Measurements from ENCODE around the gene CAPZA1. TPM values are rescaled to one million over a fixed set of nuclear protein-coding genes. Genes with fewer than 3 reads are reported as not detected.

Gene CAPZA1
- total and polyA plus RNA-seq, 7 donors = 14.8 to 73.3 (median 35.0) TPM

GRCh38 chr1:112688781-112689193, 69.2 kb downstream of the CAPZA1 start:
- H3K4me1 ChIP-seq = peaks cover 5% of the 10 kb centered on the region
- intact Hi-C loops (cut with DNase I) = no loop called here
- ATAC-seq (peak in 3 of 4 donors; percentile 30 to 65 (median 31)), DNase-seq (peak in 1 of 2 donors; percentile 64)
- H3K9me3 ChIP-seq = no peaks in the 10 kb centered on the region
- 44 to 55% (median 46%) methylated on average over 13 of the region's 13 CpGs for WGBS, 3 donors
- H3K27me3 ChIP-seq (ENCODE audit: insufficient read depth in 3 of 3, low read length in 2 of 3) = no peaks in the 10 kb centered on the region
- H3K27ac ChIP-seq = peak overlapping the region; percentile 30
- H3K4me3 ChIP-seq = no peak overlapping the region
- peaks cover 0 to 38% of the 10 kb centered on the region in 2 donors for H3K36me3 ChIP-seq (ENCODE audit: insufficient read depth in 1 of 2, low read depth in 1 of 2)
- TF ChIP-seq, protein P1, sequence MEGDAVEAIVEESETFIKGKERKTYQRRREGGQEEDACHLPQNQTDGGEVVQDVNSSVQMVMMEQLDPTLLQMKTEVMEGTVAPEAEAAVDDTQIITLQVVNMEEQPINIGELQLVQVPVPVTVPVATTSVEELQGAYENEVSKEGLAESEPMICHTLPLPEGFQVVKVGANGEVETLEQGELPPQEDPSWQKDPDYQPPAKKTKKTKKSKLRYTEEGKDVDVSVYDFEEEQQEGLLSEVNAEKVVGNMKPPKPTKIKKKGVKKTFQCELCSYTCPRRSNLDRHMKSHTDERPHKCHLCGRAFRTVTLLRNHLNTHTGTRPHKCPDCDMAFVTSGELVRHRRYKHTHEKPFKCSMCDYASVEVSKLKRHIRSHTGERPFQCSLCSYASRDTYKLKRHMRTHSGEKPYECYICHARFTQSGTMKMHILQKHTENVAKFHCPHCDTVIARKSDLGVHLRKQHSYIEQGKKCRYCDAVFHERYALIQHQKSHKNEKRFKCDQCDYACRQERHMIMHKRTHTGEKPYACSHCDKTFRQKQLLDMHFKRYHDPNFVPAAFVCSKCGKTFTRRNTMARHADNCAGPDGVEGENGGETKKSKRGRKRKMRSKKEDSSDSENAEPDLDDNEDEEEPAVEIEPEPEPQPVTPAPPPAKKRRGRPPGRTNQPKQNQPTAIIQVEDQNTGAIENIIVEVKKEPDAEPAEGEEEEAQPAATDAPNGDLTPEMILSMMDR (IDR thresholded peaks at IDR 0.05) = no peak

- TF ChIP-seq, protein P1 (IDR thresholded peaks at IDR 0.05) = no peak
- DNase-seq (no peak), ATAC-seq (no peak)
- WGBS, 3 donors = 77 to 95% (median 87%) methylated on average over 8 to 9 of the region's 9 CpGs
- H3K36me3 ChIP-seq (ENCODE audit: insufficient read depth in 1 of 2, low read depth in 1 of 2) = peaks cover 0 to 42% of the 10 kb centered on the region in 2 donors
- peaks cover 5% of the 10 kb centered on the region for H3K4me1 ChIP-seq
- no peaks in the 10 kb centered on the region for H3K27me3 ChIP-seq (ENCODE audit: insufficient read depth in 3 of 3, low read length in 2 of 3)
- no peak overlapping the region for H3K4me3 ChIP-seq
- no peaks in the 10 kb centered on the region for H3K9me3 ChIP-seq
- no peak overlapping the region for H3K27ac ChIP-seq
- intact Hi-C loops (cut with DNase I) = no loop called here
These were observed 69.7 kb downstream of the CAPZA1 start for GRCh38 chr1:112689196-112689841.

GRCh38 chr1:112689842-112690237, 70.2 kb downstream of the CAPZA1 start:
- no peaks in the 10 kb centered on the region for H3K9me3 ChIP-seq
- DNase-seq (no peak), ATAC-seq (no peak)
- TF ChIP-seq, protein P1 (IDR thresholded peaks at IDR 0.05) = no peak
- WGBS, 3 donors = 87 to 96% (median 88%) methylated on average over 11 of the region's 11 CpGs
- peaks cover 0 to 46% of the 10 kb centered on the region in 2 donors for H3K36me3 ChIP-seq (ENCODE audit: insufficient read depth in 1 of 2, low read depth in 1 of 2)
- H3K27me3 ChIP-seq (ENCODE audit: insufficient read depth in 3 of 3, low read length in 2 of 3) = no peaks in the 10 kb centered on the region
- peaks cover 5% of the 10 kb centered on the region for H3K4me1 ChIP-seq
- intact Hi-C loops (cut with DNase I) = no loop called here
- no peak overlapping the region for H3K4me3 ChIP-seq
- no peak overlapping the region for H3K27ac ChIP-seq

DNA sequence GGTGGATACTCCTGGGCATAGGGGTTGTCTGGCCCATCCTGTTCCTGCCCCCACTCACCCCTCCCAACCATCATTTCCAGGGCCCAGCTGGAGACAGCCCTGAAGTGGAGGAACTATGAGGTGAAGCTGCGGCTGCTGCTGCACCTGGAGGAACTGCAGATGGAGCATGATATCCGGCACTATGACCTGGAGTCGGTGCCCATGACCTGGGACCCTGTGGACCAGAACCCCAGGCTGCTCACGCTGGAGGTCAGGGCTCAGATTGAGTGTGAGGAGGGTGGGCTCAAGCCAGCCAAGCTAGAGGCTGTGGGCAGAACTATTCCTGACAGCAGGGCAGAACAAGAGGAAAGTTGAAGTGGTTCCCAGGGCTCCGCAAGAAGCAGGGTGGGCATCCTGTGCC, 73.0 kb downstream of the CAPZA1 start:
- ATAC-seq (no peak), DNase-seq (no peak)
- Histone ChIP-seq H3K4me1 (peaks cover 5% of the 10 kb centered on the region), H3K27ac (no peak overlapping the region), H3K36me3 (ENCODE audit: insufficient read depth in 1 of 2, low read depth in 1 of 2) (peaks cover 0 to 58% of the 10 kb centered on the region in 2 donors), H3K27me3 (ENCODE audit: insufficient read depth in 3 of 3, low read length in 2 of 3) (no peaks in the 10 kb centered on the region), H3K4me3 (no peak overlapping the region), H3K9me3 (no peaks in the 10 kb centered on the region)
- TF ChIP-seq, protein P1 (IDR thresholded peaks at IDR 0.05) = no peak
- intact Hi-C loops (cut with DNase I) = no loop called here
- WGBS, 3 donors = 92 to 93% (median 93%) methylated on average over 5 of the region's 5 CpGs

DNA sequence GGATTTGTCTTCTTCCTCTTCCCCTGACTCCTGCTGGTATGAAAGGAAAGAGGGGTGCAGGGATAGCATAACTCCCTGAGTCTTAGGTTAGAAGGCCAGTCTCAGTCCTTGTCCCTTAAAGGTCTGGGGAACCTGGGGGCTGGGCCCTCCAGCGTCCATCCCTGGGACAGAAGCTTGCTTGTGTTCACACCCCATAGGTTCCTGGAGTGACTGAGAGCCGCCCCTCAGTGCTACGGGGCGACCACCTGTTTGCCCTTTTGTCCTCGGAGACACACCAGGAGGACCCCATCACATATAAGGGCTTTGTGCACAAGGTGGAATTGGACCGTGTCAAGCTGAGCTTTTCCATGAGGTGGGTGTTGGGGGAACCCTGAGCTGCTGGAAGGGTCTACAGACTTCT, 74.2 kb downstream of the CAPZA1 start:
- intact Hi-C loops (cut with DNase I) = no loop called here
- Histone ChIP-seq H3K27ac (no peak overlapping the region), H3K4me3 (no peak overlapping the region), H3K36me3 (ENCODE audit: insufficient read depth in 1 of 2, low read depth in 1 of 2) (peaks cover 0 to 58% of the 10 kb centered on the region in 2 donors), H3K4me1 (no peaks in the 10 kb centered on the region), H3K27me3 (ENCODE audit: insufficient read depth in 3 of 3, low read length in 2 of 3) (no peaks in the 10 kb centered on the region), H3K9me3 (no peaks in the 10 kb centered on the region)
- DNase-seq (no peak), ATAC-seq (no peak)
- TF ChIP-seq, protein P1 (IDR thresholded peaks at IDR 0.05) = no peak
- 91 to 94% (median 92%) methylated on average over 6 of the region's 6 CpGs for WGBS, 3 donors

Measured in psoas muscle (tissue), 8 donors.